Renal cortical epithelial cell (primary cell): ENCODE data around the gene NKIRAS2. TPM values are rescaled to one million over a fixed set of nuclear protein-coding genes. Genes with fewer than 3 reads are reported as not detected.
"Not testable (repeated sequence)": the region's sequence is repeated elsewhere in the genome, so short reads cannot be mapped to it uniquely, and the experiment has no call there.

Source experiments
- DNase-seq: peaks from one replicate; pipeline ENCODE4 v3.0.0-alpha.2; 2011; ENCODE audit warnings: low read depth
- total RNA-seq: library from RNA; depleted of rRNA; stranded (reverse); fragments of >200 nt; gene quantifications from 2 replicates; pipeline ENCODE4 v1.2.3, GENCODE V29; 2014

NKIRAS2 gene
- total RNA-seq, 1 donor from 2014 or later: 41.4 TPM

GRCh38 chr17:41998497-41998896, 21.4 kb upstream of the NKIRAS2 start:
- no peak for DNase-seq

- DNase-seq: no peak
Observed at GRCh38 chr17:42000413-42001133, 19.3 kb upstream of the NKIRAS2 start.

GRCh38 chr17:42001729-42002128, 18.2 kb upstream of the NKIRAS2 start:
- no peak for DNase-seq

- DNase-seq: no peak
Observed at GRCh38 chr17:42002175-42002791, 17.6 kb upstream of the NKIRAS2 start.

GRCh38 chr17:42002792-42003301, 17.0 kb upstream of the NKIRAS2 start:
- peak; percentile 84 for DNase-seq

GRCh38 chr17:42005166-42005565, 14.7 kb upstream of the NKIRAS2 start:
- no peak for DNase-seq

GRCh38 chr17:42009170-42009569, 10.7 kb upstream of the NKIRAS2 start:
- DNase-seq: no peak

GRCh38 chr17:42010266-42010680, 9.6 kb upstream of the NKIRAS2 start:
- DNase-seq: peak; percentile 58

GRCh38 chr17:42010898-42011516, 8.9 kb upstream of the NKIRAS2 start:
- peak; percentile 49 for DNase-seq

- not testable (repeated sequence) for DNase-seq
Observed at GRCh38 chr17:42012363-42012762, 7.5 kb upstream of the NKIRAS2 start.

- DNase-seq: not testable (repeated sequence)
Observed at GRCh38 chr17:42013740-42014139, 6.2 kb upstream of the NKIRAS2 start.

- no peak for DNase-seq
Observed at GRCh38 chr17:42016411-42016831, 3.5 kb upstream of the NKIRAS2 start.

GRCh38 chr17:42016941-42017865, 2.7 kb upstream of the NKIRAS2 start, which contains the start of gene DNAJC7:
DNAJC7 (minus strand) TSS chr17:42017439; CDS start chr17:42017416, 23 bp downstream.
- DNase-seq: peak; percentile 85

GRCh38 chr17:42017866-42018200, 2.1 kb upstream of the NKIRAS2 start:
- no peak for DNase-seq

- DNase-seq: no peak
Observed at GRCh38 chr17:42018339-42018738, 1.6 kb upstream of the NKIRAS2 start.

- DNase-seq: no peak
Observed at GRCh38 chr17:42018988-42019387, 902 bp upstream of the NKIRAS2 start.

GRCh38 chr17:42020845-42021244, 955 bp downstream of the NKIRAS2 start:
- DNase-seq: not testable (repeated sequence)

- no peak for DNase-seq
Observed at GRCh38 chr17:42023524-42024349, 3.8 kb downstream of the NKIRAS2 start.

GRCh38 chr17:42025191-42025579, 5.3 kb downstream of the NKIRAS2 start:
- DNase-seq: no peak

- DNase-seq: no peak
Observed at GRCh38 chr17:42025936-42026335, 6.0 kb downstream of the NKIRAS2 start.
